GM23248 (cell line): ENCODE results near the gene MAG.

Source experiments
- EZH2 ChIP-seq: fragments of 200-600 bp; sonication (generic); IDR thresholded peaks from 2 replicates; pipeline ENCODE4 v1.6.1; 2018; ENCODE audit warnings: antibody characterized with exemption, mild to moderate bottlenecking; ENCODE audit not compliant: insufficient read depth, poor library complexity, severe bottlenecking
- EZH2phosphoT487 ChIP-seq: fragments of 200-600 bp; sonication (generic); IDR thresholded peaks from 2 replicates; pipeline ENCODE4 v1.6.1; 2018; ENCODE audit warnings: antibody characterized with exemption, moderate library complexity, mild to moderate bottlenecking, low read depth; ENCODE audit not compliant: insufficient read depth

DNA sequence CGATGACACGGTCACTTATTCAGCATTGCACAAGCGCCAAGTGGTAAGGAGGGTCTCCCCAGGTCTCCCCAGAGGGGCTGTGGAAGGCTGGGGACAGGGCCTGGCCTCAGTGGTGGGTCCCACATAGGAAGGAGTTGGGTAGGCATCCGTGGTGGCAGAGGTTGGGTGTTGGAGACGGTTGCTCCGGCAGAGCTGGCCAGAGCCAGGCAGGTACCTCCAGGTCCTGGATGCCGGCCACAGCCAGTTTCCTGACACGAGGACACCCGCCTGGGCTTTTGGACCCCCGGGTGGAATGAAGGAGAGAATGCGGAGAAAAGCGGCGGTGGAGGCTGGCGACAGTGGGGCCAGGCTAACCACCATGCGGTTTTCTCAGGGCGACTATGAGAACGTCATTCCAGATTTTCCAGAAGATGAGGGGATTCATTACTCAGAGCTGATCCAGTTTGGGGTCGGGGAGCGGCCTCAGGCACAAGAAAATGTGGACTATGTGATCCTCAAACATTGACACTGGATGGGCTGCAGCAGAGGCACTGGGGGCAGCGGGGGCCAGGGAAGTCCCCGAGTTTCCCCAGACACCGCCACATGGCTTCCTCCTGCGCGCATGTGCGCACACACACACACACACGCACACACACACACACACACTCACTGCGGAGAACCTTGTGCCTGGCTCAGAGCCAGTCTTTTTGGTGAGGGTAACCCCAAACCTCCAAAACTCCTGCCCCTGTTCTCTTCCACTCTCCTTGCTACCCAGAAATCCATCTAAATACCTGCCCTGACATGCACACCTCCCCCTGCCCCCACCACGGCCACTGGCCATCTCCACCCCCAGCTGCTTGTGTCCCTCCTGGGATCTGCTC, 54.5 kb downstream of the MAG start:
- no peak for TF ChIP-seq EZH2phosphoT487
- no peak for TF ChIP-seq EZH2
